ENCODE results near the gene CDIP1.

DNA sequence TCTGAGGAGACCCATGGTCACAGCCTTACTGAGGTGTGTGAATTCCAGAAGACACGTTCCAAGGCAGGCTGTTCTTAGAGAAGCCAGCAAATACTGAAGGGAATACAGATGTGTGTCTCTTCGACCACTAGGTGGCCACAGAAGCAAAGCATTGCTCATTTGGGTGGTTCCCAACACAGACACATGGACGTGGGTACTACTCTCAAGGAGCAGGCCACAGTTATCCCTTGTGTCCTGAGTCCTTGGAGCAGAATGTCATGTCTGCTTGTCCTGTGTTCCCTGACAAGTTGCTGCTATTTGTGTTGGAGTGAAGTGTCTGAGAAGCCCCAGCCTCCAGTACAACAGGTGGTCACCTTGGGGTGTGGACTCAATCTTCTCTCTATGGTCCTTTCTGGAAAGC, 32.1 kb downstream of the CDIP1 start:
- TF ChIP-seq, protein P1, sequence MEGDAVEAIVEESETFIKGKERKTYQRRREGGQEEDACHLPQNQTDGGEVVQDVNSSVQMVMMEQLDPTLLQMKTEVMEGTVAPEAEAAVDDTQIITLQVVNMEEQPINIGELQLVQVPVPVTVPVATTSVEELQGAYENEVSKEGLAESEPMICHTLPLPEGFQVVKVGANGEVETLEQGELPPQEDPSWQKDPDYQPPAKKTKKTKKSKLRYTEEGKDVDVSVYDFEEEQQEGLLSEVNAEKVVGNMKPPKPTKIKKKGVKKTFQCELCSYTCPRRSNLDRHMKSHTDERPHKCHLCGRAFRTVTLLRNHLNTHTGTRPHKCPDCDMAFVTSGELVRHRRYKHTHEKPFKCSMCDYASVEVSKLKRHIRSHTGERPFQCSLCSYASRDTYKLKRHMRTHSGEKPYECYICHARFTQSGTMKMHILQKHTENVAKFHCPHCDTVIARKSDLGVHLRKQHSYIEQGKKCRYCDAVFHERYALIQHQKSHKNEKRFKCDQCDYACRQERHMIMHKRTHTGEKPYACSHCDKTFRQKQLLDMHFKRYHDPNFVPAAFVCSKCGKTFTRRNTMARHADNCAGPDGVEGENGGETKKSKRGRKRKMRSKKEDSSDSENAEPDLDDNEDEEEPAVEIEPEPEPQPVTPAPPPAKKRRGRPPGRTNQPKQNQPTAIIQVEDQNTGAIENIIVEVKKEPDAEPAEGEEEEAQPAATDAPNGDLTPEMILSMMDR (IDR thresholded peaks at IDR 0.05) = peak; percentile 76 to 83
- no peak for TF ChIP-seq POLR2A (IDR thresholded peaks at IDR 0.05)
